Duodenal mucosa (tissue), 2 donors: ENCODE results near the gene NFIB.

ENCODE experiments used
- H3K27ac ChIP-seq: one replicate; pipeline ENCODE4 v1.7.0; 2013; ENCODE audit warnings: low read depth, low read length
- H3K27me3 ChIP-seq, 2 donors: one replicate each; pipeline ENCODE4 v1.7.0; 2013; ENCODE audit warnings: low read length in 2 of 2, control low read depth in 1 of 2; ENCODE audit not compliant: insufficient read depth in 2 of 2, control insufficient read depth in 1 of 2
- H3K36me3 ChIP-seq, 2 donors: one replicate each; pipeline ENCODE4 v1.7.0; 2013; ENCODE audit warnings: low read length in 2 of 2, control low read depth in 1 of 2; ENCODE audit not compliant: insufficient read depth in 2 of 2, control insufficient read depth in 1 of 2
- H3K4me1 ChIP-seq, 2 donors: one replicate each; pipeline ENCODE4 v1.7.0; 2013; ENCODE audit warnings: low read length in 2 of 2, control low read depth in 1 of 2; ENCODE audit not compliant: insufficient read depth in 2 of 2, control insufficient read depth in 1 of 2
- H3K4me3 ChIP-seq, 2 donors: one replicate each; pipeline ENCODE4 v1.7.0; 2013; ENCODE audit warnings: low read length in 2 of 2, low read depth in 1 of 2
- H3K9ac ChIP-seq, 2 donors: one replicate each; pipeline ENCODE4 v1.7.0; 2013; ENCODE audit warnings: low read length in 2 of 2, low read depth in 1 of 2
- H3K9me3 ChIP-seq, 2 donors: one replicate each; pipeline ENCODE4 v1.7.0; 2013; ENCODE audit warnings: low read length in 2 of 2, control low read depth in 1 of 2; ENCODE audit not compliant: control insufficient read depth in 1 of 2

NFIB gene

DNA sequence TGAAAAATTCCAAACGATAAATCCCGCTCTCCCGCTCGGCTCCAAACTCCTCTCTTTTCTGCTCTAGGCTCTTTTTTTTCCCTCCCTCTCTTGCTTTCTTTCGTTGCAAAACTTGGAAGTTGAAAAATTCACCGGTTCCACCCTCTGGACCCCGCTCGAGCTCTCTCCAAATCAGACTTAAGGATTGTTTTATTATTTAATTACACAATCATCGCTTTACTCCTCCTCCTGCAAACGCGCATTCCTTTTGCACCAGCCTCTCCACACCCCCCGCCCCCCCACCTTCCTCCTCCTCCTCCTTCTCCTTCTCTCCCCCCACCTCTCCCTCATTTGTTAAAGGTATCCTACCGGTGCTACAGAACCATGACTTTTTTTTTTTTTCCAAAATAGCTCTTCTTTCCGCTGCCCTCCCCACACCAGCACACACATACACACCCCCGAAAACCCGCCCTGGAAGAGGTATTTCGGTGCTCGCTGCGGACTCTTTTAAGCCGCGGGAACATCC, 535 bp upstream of the NFIB start:
- Histone ChIP-seq H3K4me1 (peaks cover 9 to 21% of the 10 kb centered on the region in 2 donors), H3K27ac (peak overlapping the region; percentile 82), H3K4me3 (peak overlapping the region; percentile 68 to 85), H3K27me3 (peaks cover 0 to 11% of the 10 kb centered on the region in 2 donors), H3K36me3 (no peaks in the 10 kb centered on the region), H3K9me3 (no peaks in the 10 kb centered on the region), H3K9ac (peak overlapping the region; percentile 63 to 66)

DNA sequence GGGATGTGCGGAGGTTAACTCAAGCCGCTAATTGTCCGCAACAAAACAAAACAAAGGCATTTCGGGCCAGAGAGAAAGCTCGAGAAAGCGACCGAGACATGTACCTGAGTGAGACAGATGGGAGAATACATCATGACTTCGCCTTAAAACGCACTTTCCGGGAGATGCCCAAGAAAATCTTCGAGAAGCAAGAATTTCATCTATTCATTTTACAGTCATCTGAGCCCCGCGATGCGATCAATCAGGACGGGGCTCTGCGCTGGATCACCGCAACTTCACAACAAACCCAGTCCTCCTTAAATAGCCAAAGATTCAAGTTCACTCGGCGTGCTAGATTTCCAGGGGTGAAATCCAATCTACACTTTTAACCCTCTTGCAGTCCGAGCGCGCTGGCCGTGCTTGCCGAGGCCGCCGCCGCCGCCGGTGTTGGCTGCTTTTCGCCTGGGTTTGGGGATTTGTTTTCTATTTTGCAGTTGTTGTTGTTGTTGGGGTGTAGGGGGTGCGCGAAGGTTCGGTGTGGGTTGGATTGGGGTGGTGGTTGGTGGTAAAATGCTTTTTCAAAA, 482 bp downstream of the NFIB start:
- Histone ChIP-seq H3K9me3 (no peaks in the 10 kb centered on the region), H3K27ac (peak overlapping the region; percentile 79), H3K4me3 (peak overlapping the region; percentile 78 to 85), H3K27me3 (peaks cover 0 to 11% of the 10 kb centered on the region in 2 donors), H3K9ac (peak overlapping the region; percentile 81 to 96), H3K4me1 (peaks cover 7 to 20% of the 10 kb centered on the region in 2 donors), H3K36me3 (no peaks in the 10 kb centered on the region)

- peak overlapping the region; percentile 79 for H3K27ac ChIP-seq
- peaks cover 12 to 16% of the 10 kb centered on the region in 2 donors for H3K4me1 ChIP-seq
- no peaks in the 10 kb centered on the region for H3K9me3 ChIP-seq
- peak overlapping the region; percentile 91 to 96 for H3K9ac ChIP-seq
- peak overlapping the region; percentile 78 to 85 for H3K4me3 ChIP-seq
- H3K27me3 ChIP-seq = peaks cover 0 to 11% of the 10 kb centered on the region in 2 donors
- no peaks in the 10 kb centered on the region for H3K36me3 ChIP-seq
Measured at GRCh38 chr9:14312719-14313377, 1.1 kb downstream of the NFIB start.

DNA sequence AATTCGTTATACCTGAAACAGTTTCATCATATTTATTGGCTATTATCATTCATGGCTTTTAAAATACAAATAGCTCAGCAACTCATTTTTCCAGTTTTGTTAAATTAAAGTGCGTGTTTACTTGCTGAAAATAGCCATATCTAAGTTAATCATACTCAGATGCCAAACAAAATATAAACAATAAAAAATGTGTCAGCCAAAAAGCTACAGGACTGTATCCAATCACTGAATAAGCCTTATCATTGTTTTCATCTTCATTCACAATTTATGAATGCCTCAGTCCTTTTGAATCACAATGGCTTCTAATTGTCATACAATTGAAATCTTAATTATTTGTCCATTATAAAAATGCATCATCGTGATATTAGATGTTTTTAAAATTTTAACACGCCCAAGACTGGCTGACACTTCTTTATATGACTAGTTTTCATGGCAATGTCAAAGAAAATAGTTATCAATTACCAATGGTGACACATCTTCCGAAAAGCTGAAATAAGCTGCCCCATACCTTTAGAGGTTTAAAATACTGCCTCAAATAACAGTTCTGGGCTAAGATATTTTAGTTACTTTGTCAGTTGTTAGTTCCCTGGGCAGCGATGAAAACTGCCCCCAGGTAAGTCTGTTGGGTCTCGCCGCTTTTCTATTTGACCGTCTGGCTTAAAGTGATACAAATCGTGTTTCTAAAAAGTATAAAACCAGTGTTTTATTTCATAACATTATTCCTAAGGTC, 1.8 kb downstream of the NFIB start:
- Histone ChIP-seq H3K27ac (peak overlapping the region; percentile 34), H3K9ac (peak overlapping the region; percentile 91 to 96), H3K4me3 (peak overlapping the region; percentile 78 to 85), H3K9me3 (no peaks in the 10 kb centered on the region), H3K4me1 (peaks cover 16 to 18% of the 10 kb centered on the region in 2 donors), H3K36me3 (peaks cover 1 to 2% of the 10 kb centered on the region in 2 donors), H3K27me3 (peaks cover 0 to 11% of the 10 kb centered on the region in 2 donors)

DNA sequence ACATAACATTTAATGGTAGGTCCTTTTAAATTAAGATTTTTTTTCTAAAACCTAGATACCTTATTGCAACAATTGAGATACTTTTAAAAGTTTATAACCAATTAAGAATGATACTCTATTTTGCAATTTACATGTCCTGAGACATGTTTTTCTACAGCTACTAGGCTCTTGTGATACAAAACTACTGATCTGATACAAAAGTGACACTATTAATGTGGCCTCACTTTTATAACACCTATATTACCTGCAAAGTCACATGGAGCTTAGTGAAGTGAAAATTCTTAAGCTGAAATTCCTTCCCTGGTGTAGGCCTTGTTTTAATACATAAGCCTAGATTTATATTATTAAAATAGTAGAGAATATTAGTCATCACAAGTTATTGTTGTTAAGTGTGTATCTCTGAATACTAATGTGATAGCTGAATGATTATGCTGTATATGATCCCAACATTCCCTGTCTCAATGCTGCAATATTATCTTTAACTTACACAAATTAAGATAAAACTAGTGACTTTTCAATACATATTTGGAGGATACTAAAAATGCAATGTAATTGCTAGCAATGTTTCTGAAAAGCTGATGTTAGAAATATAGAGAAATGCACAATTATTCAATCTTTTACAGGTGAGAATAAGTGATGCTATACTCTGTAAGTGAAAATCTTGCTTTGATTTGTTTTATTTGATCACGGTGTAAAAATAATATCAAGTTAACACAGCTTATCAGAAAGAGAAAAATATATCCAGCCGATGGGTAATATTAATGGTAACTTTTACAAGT, 2.6 kb downstream of the NFIB start:
- Histone ChIP-seq H3K4me1 (peaks cover 13 to 18% of the 10 kb centered on the region in 2 donors), H3K9me3 (no peaks in the 10 kb centered on the region), H3K27ac (no peak overlapping the region), H3K36me3 (peaks cover 7 to 10% of the 10 kb centered on the region in 2 donors), H3K4me3 (peak overlapping the region; percentile 78 to 85), H3K9ac (peak overlapping the region; percentile 16 to 96), H3K27me3 (peaks cover 0 to 11% of the 10 kb centered on the region in 2 donors)

DNA sequence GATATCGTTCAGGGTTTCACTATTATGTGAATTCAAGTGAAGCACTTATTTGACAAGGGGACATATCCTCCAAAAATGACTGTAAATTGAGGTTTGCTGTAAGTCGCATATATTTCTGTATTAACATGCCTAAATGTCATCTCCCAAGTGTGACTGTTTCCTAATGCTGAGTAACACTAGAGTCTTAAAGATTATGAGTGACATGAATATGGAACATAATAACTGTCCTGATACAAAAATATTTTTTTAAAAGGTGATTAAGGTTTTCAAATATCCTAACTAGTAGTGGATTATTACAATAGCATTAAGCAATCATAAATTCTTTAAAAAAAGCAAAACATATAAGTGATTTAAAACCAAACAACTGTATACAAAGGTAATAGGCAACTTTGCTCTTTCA, 3.6 kb downstream of the NFIB start:
- Histone ChIP-seq H3K9me3 (no peaks in the 10 kb centered on the region), H3K4me3 (peak overlapping the region; percentile 57 to 65), H3K4me1 (peaks cover 12 to 14% of the 10 kb centered on the region in 2 donors), H3K27ac (no peak overlapping the region), H3K27me3 (peaks cover 0 to 11% of the 10 kb centered on the region in 2 donors), H3K36me3 (peaks cover 7 to 10% of the 10 kb centered on the region in 2 donors), H3K9ac (peak overlapping the region in 1 of 2 donors; percentile 42)

DNA sequence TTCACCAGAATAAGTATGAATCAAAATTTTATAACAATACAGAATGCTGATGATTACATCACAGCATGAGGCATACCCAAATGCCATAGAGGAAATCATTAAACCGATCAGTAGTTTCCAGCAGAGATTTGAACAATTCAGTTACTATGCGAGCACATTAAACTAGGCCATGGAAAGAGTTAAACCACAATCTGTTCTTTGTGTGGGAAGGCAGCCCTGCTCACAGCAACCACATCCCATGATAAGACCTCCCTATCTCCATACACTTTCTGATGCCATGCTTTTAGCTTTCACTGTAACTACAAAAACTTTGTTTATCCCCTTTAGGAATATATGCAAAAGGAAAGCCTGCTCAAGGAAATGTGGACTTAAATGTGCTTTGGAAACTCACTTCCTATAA, 4.5 kb downstream of the NFIB start:
- Histone ChIP-seq H3K9me3 (no peaks in the 10 kb centered on the region), H3K4me1 (peaks cover 12 to 14% of the 10 kb centered on the region in 2 donors), H3K27me3 (peaks cover 0 to 11% of the 10 kb centered on the region in 2 donors), H3K4me3 (peak overlapping the region; percentile 57 to 65), H3K36me3 (peaks cover 7 to 11% of the 10 kb centered on the region in 2 donors), H3K9ac (peak overlapping the region; percentile 38 to 50), H3K27ac (no peak overlapping the region)

DNA sequence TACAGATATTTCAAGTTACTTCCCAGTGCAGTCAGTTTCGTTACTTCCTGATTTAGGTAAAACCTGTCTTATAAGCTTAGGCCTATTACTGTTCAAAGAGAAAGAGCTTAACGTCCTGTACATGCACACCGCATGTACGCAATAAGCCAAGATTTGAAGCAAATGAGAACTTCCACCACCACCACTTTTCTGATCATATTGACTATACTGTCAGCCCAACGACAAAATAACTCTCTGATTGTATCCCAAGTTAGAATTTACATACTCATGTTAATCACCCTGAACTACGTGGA, 5.1 kb downstream of the NFIB start:
- peaks cover 7 to 15% of the 10 kb centered on the region in 2 donors for H3K36me3 ChIP-seq
- peak overlapping the region; percentile 57 to 65 for H3K4me3 ChIP-seq
- H3K27me3 ChIP-seq = peaks cover 0 to 11% of the 10 kb centered on the region in 2 donors
- peak overlapping the region; percentile 38 to 50 for H3K9ac ChIP-seq
- no peak overlapping the region for H3K27ac ChIP-seq
- no peaks in the 10 kb centered on the region for H3K9me3 ChIP-seq
- peaks cover 12 to 14% of the 10 kb centered on the region in 2 donors for H3K4me1 ChIP-seq

DNA sequence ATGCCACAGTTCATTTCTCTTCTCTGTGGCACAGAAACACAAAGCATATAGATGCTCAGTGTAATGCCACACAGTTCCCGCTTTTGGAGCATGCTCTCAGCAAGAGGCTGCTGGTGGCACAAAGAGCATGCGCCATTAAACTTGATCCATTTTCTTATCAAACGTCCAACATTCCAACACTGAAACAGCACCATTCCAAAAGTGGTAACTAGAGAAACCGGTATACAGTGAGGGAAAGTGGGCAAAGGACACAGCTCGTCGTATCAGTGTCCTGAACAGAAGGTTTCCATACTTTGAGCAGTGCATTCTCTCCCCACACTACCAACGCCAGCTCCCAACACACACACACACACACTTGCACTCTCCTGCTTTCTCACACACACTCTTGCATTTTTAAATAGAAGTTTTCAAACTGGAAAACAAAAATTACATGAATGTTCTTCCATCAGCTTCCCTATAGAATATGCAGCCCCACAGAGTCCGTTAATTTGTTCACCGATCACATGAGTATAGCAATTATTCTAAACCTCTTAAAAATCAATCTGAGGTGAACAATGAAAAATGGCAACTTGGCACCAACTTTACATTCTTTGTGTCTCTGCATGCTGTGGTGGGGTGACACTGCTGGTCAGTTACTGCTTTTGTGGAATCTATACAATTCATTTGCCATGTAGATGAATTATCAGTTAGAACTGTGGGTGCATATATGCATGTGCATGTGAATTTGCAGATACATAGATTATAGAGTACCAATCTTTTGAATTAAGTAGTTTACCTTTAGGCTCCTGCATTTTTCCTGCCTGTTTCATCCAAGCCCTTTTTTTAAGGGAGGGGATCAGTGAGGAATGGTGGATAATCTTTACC, 5.7 kb downstream of the NFIB start:
- no peaks in the 10 kb centered on the region for H3K9me3 ChIP-seq
- no peak overlapping the region for H3K27ac ChIP-seq
- peaks cover 15 to 17% of the 10 kb centered on the region in 2 donors for H3K4me1 ChIP-seq
- H3K36me3 ChIP-seq = peaks cover 7 to 15% of the 10 kb centered on the region in 2 donors
- H3K27me3 ChIP-seq = peaks cover 0 to 11% of the 10 kb centered on the region in 2 donors
- H3K9ac ChIP-seq = peak overlapping the region; percentile 38 to 50
- H3K4me3 ChIP-seq = peak overlapping the region; percentile 57 to 65
